ENCODE measurements around the gene PDE2A.
A peak's percentile ranks its signal among the peaks of the same experiment; 100 is the strongest.

The PDE2A gene

DNA sequence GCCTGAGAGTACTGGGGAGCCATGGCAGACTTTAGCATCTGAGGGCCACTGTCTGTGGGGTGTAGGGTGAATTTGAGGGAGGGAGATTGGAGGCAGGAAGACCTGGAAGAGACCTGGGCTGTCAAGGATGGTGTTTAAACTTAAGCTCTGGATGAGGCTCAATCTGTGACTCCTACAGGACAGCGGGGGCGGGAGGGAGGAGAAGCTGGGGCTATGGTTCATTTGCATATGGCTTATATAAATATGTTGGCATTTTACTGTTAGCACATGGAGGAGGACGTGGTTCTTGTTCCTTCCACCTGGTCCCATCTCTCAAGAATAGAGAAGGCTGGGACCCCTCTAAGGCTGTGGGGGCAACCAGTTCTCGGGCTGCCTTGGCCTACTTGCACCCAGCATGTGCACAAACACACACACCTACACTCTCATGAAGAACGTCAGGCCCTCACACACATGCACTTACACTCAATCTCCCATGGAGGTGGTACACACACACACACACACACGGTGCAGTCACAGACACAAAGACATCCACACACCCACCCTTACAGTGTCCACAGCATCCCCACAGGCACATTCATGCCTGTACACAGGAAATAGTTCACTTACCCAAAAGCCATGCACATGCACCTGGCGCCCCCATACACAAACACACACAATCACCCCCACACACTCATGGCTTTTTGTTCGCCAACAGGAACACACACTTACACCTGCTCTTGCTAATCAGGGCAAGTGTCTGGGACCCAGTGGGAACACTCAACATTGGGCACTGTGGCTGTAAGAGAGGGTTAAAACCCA is 81.3 kb downstream of the PDE2A start:
- Histone ChIP-seq H3K27ac (ENCODE audit: low read depth, low read length) (no peak overlapping the region), H3K23ac (ENCODE audit: low read length) (no peak overlapping the region), H2AFZ (ENCODE audit: insufficient read depth, low read length, poor library complexity) (no peak overlapping the region), H3K14ac (ENCODE audit: low read length) (no peak overlapping the region), H3K4me1 (ENCODE audit: control insufficient read depth in 1 of 2, insufficient read depth in 2 of 2, low read length in 2 of 2) (peaks cover 0 to 3% of the 10 kb centered on the region in 2 experiments), H3K9me3 (ENCODE audit: insufficient read depth, low read depth, low read length) (no peaks in the 10 kb centered on the region), H3K79me2 (ENCODE audit: control insufficient read depth, insufficient read depth, low read length, poor library complexity) (no peaks in the 10 kb centered on the region), H2BK12ac (ENCODE audit: low read length) (no peak overlapping the region), H3K4ac (ENCODE audit: low read depth, low read length) (no peak overlapping the region), H3K4me3 (ENCODE audit: low read depth, low read length) (no peak overlapping the region), H4K91ac (ENCODE audit: low read depth, low read length) (no peak overlapping the region), H4K12ac (ENCODE audit: low read depth, low read length) (no peak overlapping the region), H2AK5ac (ENCODE audit: low read length) (no peak overlapping the region), H3K9ac (ENCODE audit: low read length) (no peak overlapping the region), H2BK120ac (ENCODE audit: insufficient read depth, low read length, poor library complexity) (no peak overlapping the region), H3K79me1 (ENCODE audit: low read length) (no peaks in the 10 kb centered on the region), H3K36me3 (ENCODE audit: control insufficient read depth in 1 of 2, insufficient read depth in 2 of 2, low read length in 2 of 2) (no peaks in the 10 kb centered on the region), H4K8ac (ENCODE audit: low read depth, low read length) (no peak overlapping the region), H3K18ac (ENCODE audit: low read length) (no peak overlapping the region), H3K27me3 (ENCODE audit: insufficient read depth, low read length) (peaks cover 32% of the 10 kb centered on the region), H3K4me2 (ENCODE audit: low read length) (no peak overlapping the region), H2BK5ac (ENCODE audit: low read depth, low read length, poor library complexity) (no peak overlapping the region)
- WGBS (ENCODE audit: extremely low coverage, insufficient coverage, insufficient read length) = no CpG with 5 or more reads among the region's 8 CpGs
- no peak for DNase-seq

- WGBS (ENCODE audit: extremely low coverage, insufficient coverage, insufficient read length) = no CpG with 5 or more reads among the region's 10 CpGs
- Histone ChIP-seq H3K9ac (ENCODE audit: low read length) (no peak overlapping the region), H2BK12ac (ENCODE audit: low read length) (no peak overlapping the region), H3K36me3 (ENCODE audit: control insufficient read depth in 1 of 2, insufficient read depth in 2 of 2, low read length in 2 of 2) (no peaks in the 10 kb centered on the region), H3K23ac (ENCODE audit: low read length) (no peak overlapping the region), H2BK120ac (ENCODE audit: insufficient read depth, low read length, poor library complexity) (no peak overlapping the region), H4K8ac (ENCODE audit: low read depth, low read length) (no peak overlapping the region), H4K91ac (ENCODE audit: low read depth, low read length) (no peak overlapping the region), H3K27ac (ENCODE audit: low read depth, low read length) (no peak overlapping the region), H3K4me2 (ENCODE audit: low read length) (no peak overlapping the region), H3K27me3 (ENCODE audit: insufficient read depth, low read length) (peaks cover 33% of the 10 kb centered on the region), H3K9me3 (ENCODE audit: insufficient read depth, low read depth, low read length) (no peaks in the 10 kb centered on the region), H2AFZ (ENCODE audit: insufficient read depth, low read length, poor library complexity) (no peak overlapping the region), H3K14ac (ENCODE audit: low read length) (no peak overlapping the region), H3K4me3 (ENCODE audit: low read depth, low read length) (no peak overlapping the region), H3K4ac (ENCODE audit: low read depth, low read length) (no peak overlapping the region), H3K79me1 (ENCODE audit: low read length) (no peaks in the 10 kb centered on the region), H2BK5ac (ENCODE audit: low read depth, low read length, poor library complexity) (no peak overlapping the region), H2AK5ac (ENCODE audit: low read length) (no peak overlapping the region), H4K12ac (ENCODE audit: low read depth, low read length) (no peak overlapping the region), H3K79me2 (ENCODE audit: control insufficient read depth, insufficient read depth, low read length, poor library complexity) (no peaks in the 10 kb centered on the region), H3K18ac (ENCODE audit: low read length) (no peak overlapping the region), H3K4me1 (ENCODE audit: control insufficient read depth in 1 of 2, insufficient read depth in 2 of 2, low read length in 2 of 2) (peaks cover 0 to 3% of the 10 kb centered on the region in 2 experiments)
- no peak for DNase-seq
These were observed 82.3 kb downstream of the PDE2A start for GRCh38 chr11:72591785-72592502.

DNA sequence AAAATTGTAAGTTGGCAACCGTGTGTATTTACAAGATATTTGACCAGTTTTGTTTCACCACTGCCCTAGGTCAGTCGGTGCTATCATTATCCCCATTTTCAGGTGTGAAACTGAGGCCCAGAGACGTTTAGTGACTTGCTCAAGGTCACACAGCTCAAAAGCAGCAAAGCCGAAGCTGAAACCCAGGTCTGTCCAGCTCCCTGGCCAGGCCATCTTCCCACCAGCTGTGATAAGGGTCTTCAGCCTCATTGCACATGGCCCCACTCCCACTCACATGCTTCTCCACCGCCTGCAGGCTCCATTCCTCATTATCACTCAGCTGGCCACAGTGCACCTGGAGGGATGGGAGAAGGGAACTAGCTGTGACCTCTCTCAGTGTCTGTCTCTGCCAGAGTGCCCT is 83.2 kb downstream of the PDE2A start:
- Histone ChIP-seq H3K9me3 (ENCODE audit: insufficient read depth, low read depth, low read length) (no peaks in the 10 kb centered on the region), H2BK5ac (ENCODE audit: low read depth, low read length, poor library complexity) (no peak overlapping the region), H3K23ac (ENCODE audit: low read length) (no peak overlapping the region), H2BK12ac (ENCODE audit: low read length) (no peak overlapping the region), H3K4ac (ENCODE audit: low read depth, low read length) (no peak overlapping the region), H2AFZ (ENCODE audit: insufficient read depth, low read length, poor library complexity) (no peak overlapping the region), H4K12ac (ENCODE audit: low read depth, low read length) (no peak overlapping the region), H3K14ac (ENCODE audit: low read length) (no peak overlapping the region), H3K9ac (ENCODE audit: low read length) (no peak overlapping the region), H4K8ac (ENCODE audit: low read depth, low read length) (no peak overlapping the region), H3K27me3 (ENCODE audit: insufficient read depth, low read length) (peaks cover 35% of the 10 kb centered on the region), H3K79me2 (ENCODE audit: control insufficient read depth, insufficient read depth, low read length, poor library complexity) (no peaks in the 10 kb centered on the region), H3K36me3 (ENCODE audit: control insufficient read depth in 1 of 2, insufficient read depth in 2 of 2, low read length in 2 of 2) (no peaks in the 10 kb centered on the region), H3K79me1 (ENCODE audit: low read length) (no peaks in the 10 kb centered on the region), H3K4me2 (ENCODE audit: low read length) (no peak overlapping the region), H4K91ac (ENCODE audit: low read depth, low read length) (no peak overlapping the region), H3K27ac (ENCODE audit: low read depth, low read length) (no peak overlapping the region), H2AK5ac (ENCODE audit: low read length) (no peak overlapping the region), H3K4me1 (ENCODE audit: control insufficient read depth in 1 of 2, insufficient read depth in 2 of 2, low read length in 2 of 2) (peaks cover 0 to 3% of the 10 kb centered on the region in 2 experiments), H3K4me3 (ENCODE audit: low read depth, low read length) (no peak overlapping the region), H3K18ac (ENCODE audit: low read length) (no peak overlapping the region), H2BK120ac (ENCODE audit: insufficient read depth, low read length, poor library complexity) (no peak overlapping the region)
- no peak for DNase-seq
- no CpG with 5 or more reads among the region's 5 CpGs for WGBS (ENCODE audit: extremely low coverage, insufficient coverage, insufficient read length)

DNA sequence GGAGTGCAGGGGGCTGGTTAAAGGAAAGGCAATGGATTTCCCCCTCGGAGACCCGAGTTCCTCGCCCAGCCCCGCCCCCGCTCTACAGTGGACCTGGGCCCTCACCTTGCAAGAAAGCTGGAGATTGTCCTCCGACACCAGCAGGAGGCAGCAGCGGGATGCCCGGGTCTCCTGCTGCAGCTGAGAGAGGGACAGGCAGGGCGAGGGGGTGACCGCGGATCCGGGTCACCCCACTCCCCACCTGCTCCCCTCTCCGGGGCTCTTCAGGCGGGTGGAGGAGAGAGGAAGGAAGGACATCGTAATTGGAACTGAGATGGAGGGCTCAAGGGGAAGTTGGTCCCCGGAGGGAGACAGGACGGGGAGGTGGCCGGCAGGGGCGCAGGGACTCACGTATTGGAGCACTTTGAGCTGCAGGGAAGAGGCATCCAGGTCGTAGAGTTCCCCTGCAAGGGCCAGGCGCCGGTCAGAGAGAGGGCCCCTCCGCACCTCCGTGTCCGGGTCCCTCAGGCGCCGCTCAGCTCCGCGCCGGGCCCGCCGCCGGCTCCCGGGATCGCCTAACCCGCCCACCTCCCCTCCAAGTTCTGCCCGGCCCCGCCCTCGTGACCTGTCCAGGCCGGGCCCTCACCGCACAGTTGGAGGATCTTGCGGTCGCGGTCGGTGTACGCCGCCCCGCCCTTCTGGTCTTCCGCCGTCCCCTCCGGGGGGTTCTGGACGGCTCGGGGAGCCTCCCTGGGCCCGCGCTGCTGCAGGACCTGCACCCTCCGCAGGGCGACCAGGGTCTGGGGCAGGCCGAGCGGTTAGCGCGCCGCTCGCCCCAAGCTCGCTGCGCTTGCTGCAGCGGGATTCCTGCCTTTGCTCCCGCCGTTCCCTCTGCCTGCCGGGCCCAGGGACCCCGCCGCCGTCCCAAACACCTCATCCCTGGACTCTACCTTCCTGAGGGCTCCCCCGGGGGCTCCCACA is 84.1 kb downstream of the PDE2A start:
- no peak overlapping the region for H2BK5ac ChIP-seq (ENCODE audit: low read depth, low read length, poor library complexity)
- H3K4me3 ChIP-seq (ENCODE audit: low read depth, low read length) = peak overlapping the region; percentile 57
- H3K4ac ChIP-seq (ENCODE audit: low read depth, low read length) = no peak overlapping the region
- peak in 1 of 2 donors; percentile 44 for DNase-seq
- H3K79me2 ChIP-seq (ENCODE audit: control insufficient read depth, insufficient read depth, low read length, poor library complexity) = no peaks in the 10 kb centered on the region
- no peak overlapping the region for H2AK5ac ChIP-seq (ENCODE audit: low read length)
- no peaks in the 10 kb centered on the region for H3K79me1 ChIP-seq (ENCODE audit: low read length)
- H4K91ac ChIP-seq (ENCODE audit: low read depth, low read length) = no peak overlapping the region
- no CpG with 5 or more reads among the region's 74 CpGs for WGBS (ENCODE audit: extremely low coverage, insufficient coverage, insufficient read length)
- peak overlapping the region; percentile 8 for H2AFZ ChIP-seq (ENCODE audit: insufficient read depth, low read length, poor library complexity)
- no peak overlapping the region for H3K18ac ChIP-seq (ENCODE audit: low read length)
- no peak overlapping the region for H4K8ac ChIP-seq (ENCODE audit: low read depth, low read length)
- no peak overlapping the region for H3K9ac ChIP-seq (ENCODE audit: low read length)
- no peaks in the 10 kb centered on the region for H3K9me3 ChIP-seq (ENCODE audit: insufficient read depth, low read depth, low read length)
- no peak overlapping the region for H3K14ac ChIP-seq (ENCODE audit: low read length)
- no peak overlapping the region for H2BK12ac ChIP-seq (ENCODE audit: low read length)
- peak overlapping the region; percentile 79 for H3K4me2 ChIP-seq (ENCODE audit: low read length)
- no peak overlapping the region for H4K12ac ChIP-seq (ENCODE audit: low read depth, low read length)
- no peaks in the 10 kb centered on the region for H3K36me3 ChIP-seq (ENCODE audit: control insufficient read depth in 1 of 2, insufficient read depth in 2 of 2, low read length in 2 of 2)
- no peak overlapping the region for H3K27ac ChIP-seq (ENCODE audit: low read depth, low read length)
- H3K23ac ChIP-seq (ENCODE audit: low read length) = no peak overlapping the region
- H2BK120ac ChIP-seq (ENCODE audit: insufficient read depth, low read length, poor library complexity) = no peak overlapping the region
- H3K27me3 ChIP-seq (ENCODE audit: insufficient read depth, low read length) = peaks cover 38% of the 10 kb centered on the region
- H3K4me1 ChIP-seq (ENCODE audit: control insufficient read depth in 1 of 2, insufficient read depth in 2 of 2, low read length in 2 of 2) = peaks cover 0 to 3% of the 10 kb centered on the region in 2 experiments
